GM23248 (cell line): ENCODE measurements around the gene MLST8.

Source experiments
- EZH2 ChIP-seq: fragments of 200-600 bp; sonication (generic); IDR thresholded peaks from 2 replicates; pipeline ENCODE4 v1.6.1; 2018; ENCODE audit warnings: antibody characterized with exemption, mild to moderate bottlenecking; ENCODE audit not compliant: insufficient read depth, poor library complexity, severe bottlenecking
- EZH2phosphoT487 ChIP-seq: fragments of 200-600 bp; sonication (generic); IDR thresholded peaks from 2 replicates; pipeline ENCODE4 v1.6.1; 2018; ENCODE audit warnings: antibody characterized with exemption, moderate library complexity, mild to moderate bottlenecking, low read depth; ENCODE audit not compliant: insufficient read depth

DNA sequence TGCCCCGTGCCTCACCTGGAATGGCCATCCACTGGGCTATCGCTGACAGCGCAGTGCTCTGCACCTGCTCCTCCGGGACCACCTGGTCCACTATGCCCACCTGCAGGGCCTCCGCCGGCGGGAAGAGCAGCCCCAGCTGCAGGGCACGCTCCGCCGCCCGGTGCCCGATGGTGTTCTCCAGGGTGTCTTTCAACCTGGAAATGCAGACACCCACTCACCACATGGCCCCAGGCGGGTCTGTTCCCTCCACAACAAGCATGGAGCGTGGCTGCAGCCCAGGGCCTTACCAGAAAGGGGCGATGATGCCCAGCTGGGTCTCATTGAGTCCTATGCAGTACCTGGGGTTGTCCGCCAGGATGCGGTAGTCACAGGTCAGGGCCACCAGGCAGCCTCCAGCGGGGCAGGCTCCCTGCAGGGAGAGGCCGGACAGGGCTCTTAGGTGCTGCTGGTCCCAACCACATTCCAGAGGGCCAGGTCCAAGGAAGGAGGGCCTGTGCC, 37.8 kb downstream of the MLST8 start:
- TF ChIP-seq EZH2 (no peak), EZH2phosphoT487 (no peak)
